ENCODE measurements around the gene OSER1. TPM values are rescaled to one million over a fixed set of nuclear protein-coding genes. Genes with fewer than 3 reads are reported as not detected.

Gene OSER1
- total RNA-seq, 1 experiment from 2014 or later = 24.3 TPM

DNA sequence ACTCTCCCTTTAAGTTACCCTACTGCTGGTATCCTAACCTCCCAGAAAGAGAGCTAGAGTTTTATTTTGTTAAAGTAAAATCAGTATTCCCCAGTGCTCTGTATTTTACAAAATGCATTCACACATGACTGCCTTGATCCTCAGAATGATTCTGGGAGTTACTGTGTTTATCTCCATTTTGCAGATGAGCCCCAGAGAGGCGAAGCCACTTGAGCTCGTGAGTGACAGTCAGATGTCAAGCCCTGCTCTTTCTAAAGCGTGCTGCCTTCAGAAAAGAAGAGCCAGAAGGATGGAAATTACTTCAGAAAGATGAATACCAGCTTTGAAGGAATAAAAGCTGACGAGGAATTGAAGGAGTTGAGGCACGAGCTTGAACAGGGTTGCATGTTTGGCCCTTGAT, 14.1 kb upstream of the OSER1 start (continued):
- TF ChIP-seq ARID4B (CRISPR knock-in tag; IDR thresholded peaks at IDR 0.05; ENCODE audit: borderline replicate concordance) (no peak), MXD4 (CRISPR knock-in tag; IDR thresholded peaks at IDR 0.05; ENCODE audit: borderline replicate concordance) (no peak), ZNF532 (CRISPR knock-in tag; IDR thresholded peaks at IDR 0.05; ENCODE audit: borderline replicate concordance) (no peak)
- TF ChIP-seq, protein P1, sequence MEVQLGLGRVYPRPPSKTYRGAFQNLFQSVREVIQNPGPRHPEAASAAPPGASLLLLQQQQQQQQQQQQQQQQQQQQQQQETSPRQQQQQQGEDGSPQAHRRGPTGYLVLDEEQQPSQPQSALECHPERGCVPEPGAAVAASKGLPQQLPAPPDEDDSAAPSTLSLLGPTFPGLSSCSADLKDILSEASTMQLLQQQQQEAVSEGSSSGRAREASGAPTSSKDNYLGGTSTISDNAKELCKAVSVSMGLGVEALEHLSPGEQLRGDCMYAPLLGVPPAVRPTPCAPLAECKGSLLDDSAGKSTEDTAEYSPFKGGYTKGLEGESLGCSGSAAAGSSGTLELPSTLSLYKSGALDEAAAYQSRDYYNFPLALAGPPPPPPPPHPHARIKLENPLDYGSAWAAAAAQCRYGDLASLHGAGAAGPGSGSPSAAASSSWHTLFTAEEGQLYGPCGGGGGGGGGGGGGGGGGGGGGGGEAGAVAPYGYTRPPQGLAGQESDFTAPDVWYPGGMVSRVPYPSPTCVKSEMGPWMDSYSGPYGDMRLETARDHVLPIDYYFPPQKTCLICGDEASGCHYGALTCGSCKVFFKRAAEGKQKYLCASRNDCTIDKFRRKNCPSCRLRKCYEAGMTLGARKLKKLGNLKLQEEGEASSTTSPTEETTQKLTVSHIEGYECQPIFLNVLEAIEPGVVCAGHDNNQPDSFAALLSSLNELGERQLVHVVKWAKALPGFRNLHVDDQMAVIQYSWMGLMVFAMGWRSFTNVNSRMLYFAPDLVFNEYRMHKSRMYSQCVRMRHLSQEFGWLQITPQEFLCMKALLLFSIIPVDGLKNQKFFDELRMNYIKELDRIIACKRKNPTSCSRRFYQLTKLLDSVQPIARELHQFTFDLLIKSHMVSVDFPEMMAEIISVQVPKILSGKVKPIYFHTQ (CRISPR knock-in tag; IDR thresholded peaks at IDR 0.05) = no peak
- TF ChIP-seq, protein P2, sequence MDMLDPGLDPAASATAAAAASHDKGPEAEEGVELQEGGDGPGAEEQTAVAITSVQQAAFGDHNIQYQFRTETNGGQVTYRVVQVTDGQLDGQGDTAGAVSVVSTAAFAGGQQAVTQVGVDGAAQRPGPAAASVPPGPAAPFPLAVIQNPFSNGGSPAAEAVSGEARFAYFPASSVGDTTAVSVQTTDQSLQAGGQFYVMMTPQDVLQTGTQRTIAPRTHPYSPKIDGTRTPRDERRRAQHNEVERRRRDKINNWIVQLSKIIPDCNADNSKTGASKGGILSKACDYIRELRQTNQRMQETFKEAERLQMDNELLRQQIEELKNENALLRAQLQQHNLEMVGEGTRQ (CRISPR knock-in tag; IDR thresholded peaks at IDR 0.05) = no peak

- H3K27me3 Mint-ChIP-seq (ENCODE audit: low read depth) = no peaks in the 10 kb centered on the region
- ChIA-PET POLR2A (interaction anchor here (0.7 to 0.9 kb wide), 3 partner anchors 32 to 165 kb away, joined by 3 read pairs; no protein-coding TSS in a partner anchor), CTCF (interaction anchor here (0.5 to 4.1 kb wide), 31 partner anchors 8 to 252 kb away, joined by 3 to 25 read pairs (median 5); partner anchors contain the start of genes FITM2, GDAP1L1, JPH2 and OSER1)
- H3K36me3 Mint-ChIP-seq = no peaks in the 10 kb centered on the region
- no peak for TF ChIP-seq RELA (CRISPR knock-in tag; IDR thresholded peaks at IDR 0.05; ENCODE audit: borderline replicate concordance)
- TF ChIP-seq, protein P3, sequence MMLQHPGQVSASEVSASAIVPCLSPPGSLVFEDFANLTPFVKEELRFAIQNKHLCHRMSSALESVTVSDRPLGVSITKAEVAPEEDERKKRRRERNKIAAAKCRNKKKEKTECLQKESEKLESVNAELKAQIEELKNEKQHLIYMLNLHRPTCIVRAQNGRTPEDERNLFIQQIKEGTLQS (CRISPR knock-in tag; conservative IDR thresholded peaks at IDR 0.05) = no peak
- TF ChIP-seq, protein P4, sequence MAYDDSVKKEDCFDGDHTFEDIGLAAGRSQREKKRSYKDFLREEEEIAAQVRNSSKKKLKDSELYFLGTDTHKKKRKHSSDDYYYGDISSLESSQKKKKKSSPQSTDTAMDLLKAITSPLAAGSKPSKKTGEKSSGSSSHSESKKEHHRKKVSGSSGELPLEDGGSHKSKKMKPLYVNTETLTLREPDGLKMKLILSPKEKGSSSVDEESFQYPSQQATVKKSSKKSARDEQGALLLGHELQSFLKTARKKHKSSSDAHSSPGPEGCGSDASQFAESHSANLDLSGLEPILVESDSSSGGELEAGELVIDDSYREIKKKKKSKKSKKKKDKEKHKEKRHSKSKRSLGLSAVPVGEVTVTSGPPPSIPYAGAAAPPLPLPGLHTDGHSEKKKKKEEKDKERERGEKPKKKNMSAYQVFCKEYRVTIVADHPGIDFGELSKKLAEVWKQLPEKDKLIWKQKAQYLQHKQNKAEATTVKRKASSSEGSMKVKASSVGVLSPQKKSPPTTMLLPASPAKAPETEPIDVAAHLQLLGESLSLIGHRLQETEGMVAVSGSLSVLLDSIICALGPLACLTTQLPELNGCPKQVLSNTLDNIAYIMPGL (CRISPR knock-in tag; IDR thresholded peaks at IDR 0.05) = no peak
- no peak for TF ChIP-seq ZBTB21 (CRISPR knock-in tag; IDR thresholded peaks at IDR 0.05; ENCODE audit: borderline replicate concordance)
- TF ChIP-seq, protein P5, sequence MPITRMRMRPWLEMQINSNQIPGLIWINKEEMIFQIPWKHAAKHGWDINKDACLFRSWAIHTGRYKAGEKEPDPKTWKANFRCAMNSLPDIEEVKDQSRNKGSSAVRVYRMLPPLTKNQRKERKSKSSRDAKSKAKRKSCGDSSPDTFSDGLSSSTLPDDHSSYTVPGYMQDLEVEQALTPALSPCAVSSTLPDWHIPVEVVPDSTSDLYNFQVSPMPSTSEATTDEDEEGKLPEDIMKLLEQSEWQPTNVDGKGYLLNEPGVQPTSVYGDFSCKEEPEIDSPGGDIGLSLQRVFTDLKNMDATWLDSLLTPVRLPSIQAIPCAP (CRISPR knock-in tag; IDR thresholded peaks at IDR 0.05) = no peak
- no peak for TF ChIP-seq ZNF423 (CRISPR knock-in tag; IDR thresholded peaks at IDR 0.05)
- DNase-seq (ENCODE audit: low spot score) (no peak), ATAC-seq (no peak)
- no peak overlapping the region for H3K4me3 Mint-ChIP-seq
- H3K4me1 Mint-ChIP-seq = peaks cover 16% of the 10 kb centered on the region
- no peaks in the 10 kb centered on the region for H3K9me3 Mint-ChIP-seq
- no peak overlapping the region for H3K27ac Mint-ChIP-seq
Observed at GRCh38 chr20:44223721-44224120, 13.2 kb upstream of the OSER1 start.
